ENCODE measurements around the gene NETO2.
"Not testable (repeated sequence)": the region's sequence is repeated elsewhere in the genome, so short reads cannot be mapped to it uniquely, and the experiment has no call there.

DNA sequence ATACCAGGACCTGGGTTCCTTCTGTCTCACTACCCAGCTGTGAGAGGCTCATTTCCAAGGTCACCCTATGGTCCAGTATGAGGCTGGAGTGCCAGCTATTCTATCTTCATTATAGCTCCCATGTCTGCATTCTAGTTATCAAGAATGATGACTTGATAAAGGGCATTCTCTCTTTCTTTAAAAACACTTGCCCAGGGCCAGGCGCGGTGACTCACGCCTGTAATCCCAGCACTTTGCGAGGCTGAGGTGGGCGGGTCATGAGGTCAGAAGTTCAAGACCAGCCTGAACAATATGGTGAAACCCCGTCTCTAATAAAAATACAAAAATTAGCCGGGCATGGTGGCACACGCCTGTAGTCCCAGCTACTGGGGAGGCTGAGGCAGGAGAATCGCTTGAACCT, 5.8 kb downstream of the NETO2 start:
- not testable (repeated sequence) for TF ChIP-seq EZH2 (IDR thresholded peaks at IDR 0.05; ENCODE audit: low read length, unreplicated experiment); CTCF (conservative IDR thresholded peaks at IDR 0.05; ENCODE audit: low read depth, low read length); EZH2phosphoT487 (IDR thresholded peaks at IDR 0.05; ENCODE audit: borderline replicate concordance, low read length)
